Gastrocnemius medialis (tissue), 4 donors: ENCODE data around the gene CACNA2D2.

Experiments
- POLR2A ChIP-seq, 2 donors: fragments of 450-650 bp; IDR thresholded peaks; one replicate each; pipeline ENCODE4 v1.6.1; 2017; ENCODE audit warnings: antibody characterized with exemption in 2 of 2, mild to moderate bottlenecking in 2 of 2, moderate library complexity in 2 of 2
- TF ChIP-seq, protein P1 (sequence below), 5 experiments: fragments of 450-650 bp in 3 of 5; fragments of 200-600 bp in 2 of 5; sonication (generic) in 2 of 5; IDR thresholded peaks in 4 of 5; conservative IDR thresholded peaks in 1 of 5; 1 replicate in 4 of 5; 2 replicates in 1 of 5; pipeline ENCODE4 v1.5.1; 2016 to 2019; ENCODE audit warnings: antibody characterized with exemption in 5 of 5, mild to moderate bottlenecking in 3 of 5, moderate library complexity in 3 of 5

DNA sequence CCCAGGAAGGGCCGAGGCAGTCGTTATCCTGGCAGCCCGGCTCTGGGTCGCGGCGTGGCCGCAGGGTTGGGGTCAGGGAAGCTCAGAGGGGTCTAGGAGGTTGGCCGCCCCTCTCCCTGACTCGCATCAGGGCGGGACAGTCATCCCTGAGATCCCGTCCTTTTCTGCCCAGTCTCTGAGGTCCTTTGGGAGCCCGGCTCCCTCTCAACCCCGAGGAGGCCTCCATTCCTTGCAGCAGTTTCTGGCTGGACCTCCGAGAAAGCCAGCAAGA, 181.4 kb downstream of the CACNA2D2 start:
- TF ChIP-seq, protein P1, sequence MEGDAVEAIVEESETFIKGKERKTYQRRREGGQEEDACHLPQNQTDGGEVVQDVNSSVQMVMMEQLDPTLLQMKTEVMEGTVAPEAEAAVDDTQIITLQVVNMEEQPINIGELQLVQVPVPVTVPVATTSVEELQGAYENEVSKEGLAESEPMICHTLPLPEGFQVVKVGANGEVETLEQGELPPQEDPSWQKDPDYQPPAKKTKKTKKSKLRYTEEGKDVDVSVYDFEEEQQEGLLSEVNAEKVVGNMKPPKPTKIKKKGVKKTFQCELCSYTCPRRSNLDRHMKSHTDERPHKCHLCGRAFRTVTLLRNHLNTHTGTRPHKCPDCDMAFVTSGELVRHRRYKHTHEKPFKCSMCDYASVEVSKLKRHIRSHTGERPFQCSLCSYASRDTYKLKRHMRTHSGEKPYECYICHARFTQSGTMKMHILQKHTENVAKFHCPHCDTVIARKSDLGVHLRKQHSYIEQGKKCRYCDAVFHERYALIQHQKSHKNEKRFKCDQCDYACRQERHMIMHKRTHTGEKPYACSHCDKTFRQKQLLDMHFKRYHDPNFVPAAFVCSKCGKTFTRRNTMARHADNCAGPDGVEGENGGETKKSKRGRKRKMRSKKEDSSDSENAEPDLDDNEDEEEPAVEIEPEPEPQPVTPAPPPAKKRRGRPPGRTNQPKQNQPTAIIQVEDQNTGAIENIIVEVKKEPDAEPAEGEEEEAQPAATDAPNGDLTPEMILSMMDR (IDR thresholded peaks at IDR 0.05 in 4 of 5, conservative IDR thresholded peaks at IDR 0.05 in 1 of 5) = no peak
- TF ChIP-seq POLR2A (IDR thresholded peaks at IDR 0.05) = no peak
